Posterior vena cava (tissue), 2 donors: ENCODE measurements around the gene SOX1. TPM values are rescaled to one million over a fixed set of nuclear protein-coding genes. Genes with fewer than 3 reads are reported as not detected.
A peak's percentile ranks its signal among the peaks of the same experiment; 100 is the strongest.

Experiments used
- DNase-seq: peaks from one replicate; pipeline ENCODE4 v3.0.0-alpha.2; 2020; ENCODE audit warnings: low spot score
- intact Hi-C, 2 donors: fragments of 100-400 bp; cut with DNase I; formaldehyde crosslinking; loops; one replicate each; pipeline versions ENCODE4 v1.14.1 to v1.14.2; 2022 to 2023
- total RNA-seq, 2 donors: library from RNA; stranded (reverse); fragmentation: NEBNext Ultra II Directional; extraction: Animal tissue kit (Norgen Biotek cat#: 25700); gene quantifications; one replicate each; pipeline ENCODE4 v1.2.1, GENCODE V29; 2021
- donor health status: DM: yes; HTN: yes; CAD: no.
- donor health status: DM: yes; HTN: yes; CAD: no.

Gene SOX1
- total RNA-seq, 2 donors from 2014 or later: not detected

DNA sequence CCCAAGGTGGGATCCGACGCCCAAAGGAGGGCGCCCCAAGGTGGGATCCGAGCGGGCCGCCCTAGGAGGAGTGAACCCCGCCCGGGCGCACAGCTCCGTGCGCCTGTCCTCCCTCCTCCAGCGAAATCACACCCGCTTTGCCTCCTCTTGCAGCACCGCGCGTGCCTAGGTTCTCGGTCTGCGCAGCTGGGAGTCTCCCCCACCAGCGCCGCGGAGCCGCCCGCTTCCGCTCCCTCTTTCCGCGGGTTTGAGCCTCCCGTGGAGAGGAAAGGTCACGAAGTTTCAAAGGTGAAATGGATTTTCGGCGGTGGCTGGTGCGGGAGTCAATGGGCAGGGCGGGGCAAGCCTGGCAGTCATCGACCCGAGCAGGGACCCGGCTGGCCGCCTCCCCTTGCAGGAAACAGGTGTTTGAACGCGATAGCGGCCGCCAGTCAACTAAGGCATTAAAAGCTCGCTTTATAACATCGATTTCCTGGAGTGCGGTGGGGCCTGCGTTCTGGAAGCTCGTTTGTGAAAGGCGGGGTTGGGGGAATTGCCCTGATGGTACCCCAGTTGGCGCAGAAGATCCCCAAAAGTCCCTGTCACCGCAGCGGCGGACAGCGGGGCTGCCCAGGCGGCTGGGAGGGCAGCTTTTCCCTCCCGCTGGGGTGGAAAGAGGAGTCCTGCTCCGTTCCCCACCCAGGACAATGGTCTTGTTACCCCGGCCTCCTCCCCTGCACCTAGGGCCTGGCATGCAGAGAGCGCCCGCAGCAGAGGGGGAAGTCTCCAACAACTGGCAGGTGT, 9.0 kb upstream of the SOX1 start:
- intact Hi-C loops: no loop called here

DNA sequence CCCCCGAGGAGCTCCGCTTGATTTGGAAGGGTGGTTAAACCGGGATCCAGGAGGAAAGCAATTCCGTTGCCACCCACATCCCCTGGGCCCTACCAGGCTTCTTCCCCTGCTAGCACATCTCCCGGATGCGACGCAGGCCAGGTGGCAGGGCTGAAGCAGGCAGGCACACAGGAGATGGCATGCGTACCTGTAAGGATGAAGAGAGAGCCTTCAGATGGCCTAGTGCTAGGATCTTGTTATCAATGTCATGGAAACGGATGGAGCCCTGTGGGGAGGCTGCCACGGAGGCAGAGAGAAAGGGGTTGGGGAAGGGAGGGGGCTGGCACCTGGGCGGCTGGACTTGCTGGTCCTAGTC, 8.5 kb upstream of the SOX1 start:
- intact Hi-C loops: no loop called here

More for the DNA sequence above, 9.0 kb upstream of the SOX1 start:
- no peak for DNase-seq

DNA sequence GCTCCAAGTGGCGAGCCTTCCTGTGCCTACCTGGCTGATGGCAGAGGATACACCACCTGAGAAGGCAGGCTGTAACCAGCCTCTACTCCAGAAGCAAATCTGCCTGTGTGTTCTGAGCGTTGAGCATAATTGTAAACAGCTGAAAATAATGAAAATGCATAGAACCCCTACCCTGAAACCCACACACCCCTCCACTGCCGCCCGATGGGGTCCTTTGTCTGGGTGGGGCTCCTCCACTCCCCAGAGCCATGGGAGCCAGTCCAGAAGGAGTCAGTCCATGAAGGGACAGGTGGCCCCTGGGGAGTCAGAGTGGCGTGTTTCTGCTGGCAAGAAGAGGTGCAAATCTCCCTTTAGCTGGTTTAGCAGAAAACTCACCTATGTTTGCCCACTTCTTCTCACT, 8.0 kb upstream of the SOX1 start:
- intact Hi-C loops: no loop called here
- no peak for DNase-seq

More for the DNA sequence above, 8.5 kb upstream of the SOX1 start:
- no peak for DNase-seq

DNA sequence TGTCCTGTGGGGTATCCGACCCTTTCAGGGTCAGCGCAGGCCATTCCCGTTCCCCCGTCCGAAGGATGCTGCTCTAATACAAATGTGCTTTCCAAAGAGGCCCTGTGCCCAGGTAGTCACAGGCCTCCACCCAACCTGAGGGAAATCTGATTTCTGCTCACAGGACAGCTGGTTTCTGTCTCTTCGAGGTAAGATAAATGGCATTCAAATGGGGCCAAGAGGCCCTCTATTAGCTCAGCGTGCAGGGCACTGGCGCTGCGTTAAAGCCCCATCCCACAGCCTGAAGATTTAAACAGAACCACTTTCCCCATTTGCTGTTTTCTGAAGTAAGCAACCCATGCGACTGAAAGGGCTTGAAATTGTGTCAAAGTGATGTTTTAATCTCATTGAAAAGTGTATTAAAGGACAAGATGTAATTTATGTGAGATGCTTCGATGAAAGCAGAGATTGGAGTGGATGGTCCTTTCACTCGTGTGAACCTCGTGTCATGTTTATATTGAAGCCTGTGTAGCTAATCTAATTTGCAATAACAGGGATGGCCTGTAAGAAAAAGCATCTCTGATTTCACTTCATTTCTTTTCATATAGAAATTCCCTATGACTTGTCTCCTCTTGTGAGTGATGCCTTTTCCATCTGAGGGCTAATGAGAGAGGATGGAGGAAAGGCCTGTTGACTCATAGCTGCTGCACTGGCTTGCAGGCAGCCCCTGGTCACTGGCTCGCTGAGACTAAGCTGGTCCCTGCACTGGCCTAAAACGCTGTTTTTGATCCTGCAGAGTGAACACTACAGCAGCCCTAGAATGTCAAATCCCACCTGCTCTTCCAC, 7.3 kb upstream of the SOX1 start:
- no peak for DNase-seq
- intact Hi-C loops: no loop called here

DNA sequence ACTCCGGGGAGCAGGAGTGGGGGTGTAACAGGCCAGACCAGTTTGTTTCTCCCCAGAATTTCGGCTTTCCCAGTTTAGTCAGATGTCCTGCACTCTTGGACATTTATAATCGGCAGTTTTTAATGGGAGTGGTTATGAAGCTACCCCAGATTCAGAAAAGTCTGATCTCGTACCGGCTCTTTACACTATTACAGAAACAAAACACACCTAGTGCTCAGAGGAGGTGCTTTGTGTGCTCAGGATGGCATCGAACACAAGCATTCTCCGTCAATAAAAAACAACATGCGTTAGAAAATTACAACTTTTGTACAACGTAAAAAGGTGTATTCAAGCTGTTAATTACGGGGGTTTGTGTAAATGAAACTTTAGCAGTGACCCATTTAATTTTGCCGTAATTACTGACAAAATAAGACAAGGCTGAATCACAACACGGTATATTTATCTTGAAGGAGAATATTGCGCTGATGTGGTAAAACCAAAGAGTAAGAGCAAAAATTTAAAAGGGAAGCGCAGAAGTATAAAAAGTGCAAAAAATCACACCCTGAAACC, 6.6 kb upstream of the SOX1 start:
- no peak for DNase-seq
- intact Hi-C loops: no loop called here

DNA sequence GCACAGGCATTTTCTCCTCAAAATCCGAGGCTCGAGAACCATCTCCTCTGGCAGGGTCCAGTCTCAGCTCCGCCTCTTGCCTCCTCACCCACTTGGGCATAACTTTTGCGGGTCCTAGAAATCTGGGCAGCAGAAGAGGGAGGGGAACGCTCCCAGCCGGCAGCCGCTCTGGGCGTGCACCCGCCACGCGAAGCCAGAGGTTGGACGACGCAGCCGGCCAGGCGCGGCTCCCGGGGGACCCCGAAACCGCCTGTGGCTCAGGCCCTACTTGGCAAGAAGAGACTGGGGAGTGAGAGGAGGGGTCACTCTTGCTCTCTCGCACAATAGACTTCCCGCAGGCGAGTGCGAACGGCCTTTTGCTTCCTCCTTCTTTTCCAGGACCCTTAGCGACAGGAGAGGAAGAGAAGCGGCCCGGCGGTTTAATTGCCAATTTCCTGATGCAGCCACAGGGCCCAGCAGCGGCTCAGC, 6.0 kb upstream of the SOX1 start:
- intact Hi-C loops: no loop called here
- DNase-seq: no peak

DNA sequence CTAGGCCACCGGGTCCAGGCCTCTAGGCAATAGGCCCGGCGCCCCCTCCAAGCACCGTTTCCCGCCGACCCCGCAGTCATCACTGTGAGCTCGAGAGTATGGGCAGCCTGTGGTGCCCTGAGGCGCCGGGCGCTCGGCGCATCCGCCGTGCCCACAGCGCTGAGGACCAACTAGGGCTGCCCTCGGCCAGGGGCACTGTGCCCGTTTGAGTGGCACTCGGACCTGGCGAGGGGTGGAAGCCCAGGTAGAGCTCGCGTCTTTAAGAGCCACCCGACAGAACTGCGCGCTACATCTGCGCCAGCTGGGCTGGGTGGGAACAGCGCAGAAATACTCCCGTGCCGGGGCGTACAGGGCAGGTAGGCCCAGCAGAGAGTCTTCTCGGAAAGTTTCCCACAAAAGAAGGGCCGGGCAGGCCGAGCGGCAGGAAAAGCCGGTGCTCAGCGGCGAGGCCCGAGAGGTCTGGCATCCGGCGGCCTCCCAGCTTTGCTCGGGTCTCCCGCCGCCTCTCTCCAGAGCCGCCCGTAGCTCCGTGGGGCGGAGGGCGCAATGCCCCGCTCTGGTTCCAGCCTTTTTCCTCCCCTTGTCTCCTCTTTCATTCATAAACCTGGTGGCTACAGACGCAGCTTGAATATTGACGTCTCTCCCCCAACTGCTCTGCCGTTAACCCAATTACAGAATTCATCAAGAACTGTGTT, 5.4 kb upstream of the SOX1 start:
- no peak for DNase-seq
- intact Hi-C loops: no loop called here

DNA sequence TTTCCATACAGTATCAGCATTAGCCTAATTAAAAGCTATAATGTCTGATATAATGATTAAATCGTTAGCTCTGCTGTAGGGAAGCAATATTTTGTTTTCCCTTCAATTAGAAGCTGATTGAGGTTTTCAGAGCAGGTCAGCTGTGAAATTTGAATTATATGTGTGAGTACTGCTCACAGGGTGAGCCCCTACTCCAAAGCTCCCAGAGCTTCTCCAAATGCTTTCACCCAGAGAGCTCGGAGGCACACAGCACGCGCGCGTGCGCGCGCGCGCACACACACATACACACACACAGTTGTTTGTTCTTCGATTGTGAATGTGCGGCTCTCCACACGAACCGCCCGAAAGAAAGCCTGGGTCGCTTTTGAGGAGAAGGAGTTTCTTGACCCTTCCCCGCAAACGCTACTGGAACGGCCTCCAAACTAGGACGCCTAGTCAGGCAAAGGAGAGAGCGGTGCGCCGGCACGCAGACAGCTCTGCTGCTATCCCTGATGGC, 4.8 kb upstream of the SOX1 start:
- intact Hi-C loops: no loop called here
- no peak for DNase-seq

DNA sequence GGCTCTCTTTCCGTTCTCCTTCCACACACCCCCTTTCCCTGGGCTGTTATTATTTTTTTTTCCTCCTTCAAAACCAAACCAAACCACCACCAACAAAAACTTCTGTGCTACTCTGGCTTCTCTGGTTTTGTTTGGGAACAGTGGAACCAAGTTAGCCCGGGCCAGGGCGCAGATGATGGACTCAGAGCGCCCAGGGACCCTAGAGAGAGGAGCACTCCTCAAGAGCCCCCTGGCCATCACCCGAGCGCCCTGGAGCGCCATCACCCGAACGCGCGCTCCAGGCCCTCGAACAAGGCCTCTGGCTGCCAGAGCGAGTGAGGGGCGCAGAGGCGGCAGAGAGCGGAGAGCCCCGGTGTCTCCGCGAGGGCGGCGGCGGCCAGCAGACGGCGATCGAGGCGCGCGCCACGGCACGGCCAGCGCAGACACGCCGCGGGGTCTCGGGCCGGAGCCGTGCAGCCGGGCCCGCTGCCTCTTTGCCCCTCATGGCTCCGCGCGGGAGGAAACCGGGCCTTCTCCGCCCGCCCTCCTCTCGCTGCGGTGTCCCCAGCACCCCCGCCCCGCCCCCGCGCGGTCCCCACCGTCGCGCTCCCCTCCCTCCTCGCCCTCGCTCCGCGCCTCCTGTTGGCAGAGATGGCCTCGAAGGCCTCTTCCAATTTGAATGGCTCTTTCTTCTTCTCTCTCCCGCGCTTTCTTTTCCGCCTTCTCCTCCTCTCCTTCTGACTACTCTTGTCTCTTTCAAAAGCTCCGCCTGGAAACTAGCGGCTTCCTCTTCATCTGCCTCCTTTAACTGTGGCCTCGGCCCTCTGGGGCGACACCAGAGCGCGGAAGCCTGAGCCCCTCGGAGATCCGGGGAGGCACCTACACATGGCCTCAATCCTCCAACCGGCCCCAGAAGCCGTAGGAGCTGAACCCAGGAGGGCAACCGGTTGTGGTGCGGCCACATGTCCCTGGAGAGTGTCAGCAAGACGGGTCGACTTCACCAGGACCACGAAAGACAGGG, 4.1 kb upstream of the SOX1 start:
- DNase-seq: no peak
- intact Hi-C loops: no loop called here

DNA sequence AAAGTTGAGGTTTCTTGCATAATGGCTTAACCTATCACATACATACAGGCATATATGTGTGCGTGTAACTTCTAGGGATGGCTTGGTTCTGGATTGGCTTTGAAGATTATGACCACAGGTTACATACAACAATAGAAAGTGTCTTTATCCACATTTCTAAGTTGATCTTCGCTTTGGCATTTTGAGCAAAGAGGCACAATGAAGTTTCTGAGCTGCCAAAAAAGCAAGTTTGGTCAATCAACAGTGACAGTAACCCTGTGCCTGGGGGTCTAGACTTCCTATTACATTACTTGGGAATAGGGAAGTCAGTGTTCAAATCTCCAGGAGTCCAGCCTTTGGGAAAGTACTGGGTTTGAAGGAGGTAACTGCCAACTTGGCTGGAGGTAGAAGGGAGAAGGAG, 3.1 kb upstream of the SOX1 start:
- DNase-seq: no peak
- intact Hi-C loops: no loop called here

DNA sequence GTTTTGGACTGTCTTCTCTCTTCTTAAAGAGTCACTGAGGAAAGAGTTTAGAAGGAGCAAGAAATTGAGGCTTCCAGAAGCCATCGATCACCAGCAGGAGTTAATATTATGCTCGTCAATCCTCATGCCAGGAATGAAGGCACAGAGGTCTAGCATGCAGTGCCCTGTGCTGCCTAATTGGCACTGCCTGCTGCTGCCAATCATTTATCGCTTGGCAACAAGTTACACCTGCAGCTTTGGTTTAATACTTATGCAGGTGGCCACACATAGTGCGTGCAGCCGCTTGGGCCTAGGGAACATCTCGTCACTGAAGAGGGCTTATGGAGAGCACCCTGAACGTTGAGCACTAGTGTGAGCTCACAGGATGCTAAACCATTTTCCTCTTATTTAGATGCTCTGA, 2.7 kb upstream of the SOX1 start:
- intact Hi-C loops: no loop called here
- no peak for DNase-seq

DNA sequence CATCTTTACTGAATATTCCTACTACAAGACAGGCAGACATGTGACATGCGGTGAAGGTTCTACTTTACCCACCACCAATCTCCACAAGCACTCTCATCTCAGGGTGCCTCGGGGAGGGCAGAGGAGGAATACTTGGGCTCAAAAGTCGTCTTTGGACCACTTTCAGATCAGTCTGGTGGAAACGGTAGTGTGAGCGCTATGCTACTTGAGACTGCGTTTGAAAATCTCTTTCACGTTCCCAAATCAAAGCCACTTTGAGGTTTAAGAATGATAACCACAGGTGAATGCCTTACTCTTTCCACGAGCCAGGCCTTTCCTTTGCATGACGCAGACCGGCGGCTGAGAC, 1.5 kb upstream of the SOX1 start:
- DNase-seq: no peak
- intact Hi-C loops: no loop called here

DNA sequence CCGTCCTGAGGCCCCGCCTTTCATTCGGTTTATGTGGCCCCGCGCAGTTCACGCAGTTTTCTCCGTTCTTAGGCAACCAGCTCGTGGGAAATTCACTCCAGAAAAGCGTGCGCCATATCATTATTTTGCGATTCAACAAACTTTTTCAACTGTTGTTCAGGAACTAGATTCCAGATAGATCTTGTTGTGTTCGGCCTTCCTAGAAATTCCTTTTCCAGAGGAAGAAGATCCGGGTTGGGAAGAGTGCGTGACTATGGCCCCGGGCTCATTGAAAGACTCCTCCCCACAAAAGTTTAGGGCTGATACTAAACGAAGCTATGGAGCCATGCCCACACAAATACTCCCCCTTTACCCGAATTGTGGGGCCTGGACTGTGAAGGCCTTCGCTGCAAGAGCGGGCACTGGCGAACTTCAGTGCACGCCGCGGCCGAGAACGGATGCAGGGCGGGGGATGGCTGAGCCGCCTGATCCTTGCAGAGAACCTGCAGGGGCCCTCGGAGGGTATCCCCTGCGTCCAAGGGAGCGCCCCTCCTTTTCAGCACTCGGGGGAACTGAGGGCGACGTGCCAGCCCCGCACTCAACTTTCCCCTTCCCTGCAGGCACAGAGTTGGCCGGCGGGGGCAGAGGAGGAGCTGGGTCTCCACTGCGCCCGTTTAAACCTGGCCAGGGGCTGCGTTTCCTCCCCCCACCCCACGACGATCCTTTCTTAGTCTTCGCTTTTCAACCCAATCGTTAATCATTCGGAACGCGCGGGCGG, 904 bp upstream of the SOX1 start:
- intact Hi-C loops: no loop called here
- DNase-seq: peak; percentile 69

DNA sequence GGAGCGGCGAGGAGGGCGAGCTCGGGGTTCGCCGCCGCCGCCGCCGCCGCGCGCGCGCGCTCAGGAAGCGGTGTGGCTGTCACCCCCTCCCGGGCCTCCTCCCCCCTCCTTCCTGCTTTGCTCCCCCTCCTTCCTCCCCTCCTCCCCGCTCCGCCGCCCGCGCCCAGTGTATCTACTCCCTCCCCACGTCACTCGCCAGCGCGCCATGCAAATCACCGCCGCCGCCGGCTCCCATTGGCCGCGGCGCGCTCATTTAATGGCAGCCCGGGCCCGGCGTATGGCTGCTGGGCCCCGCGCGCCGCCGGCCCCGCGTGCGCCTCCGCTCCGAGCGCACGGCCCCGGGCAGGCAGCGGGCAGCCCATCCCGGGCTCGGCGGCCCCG, 335 bp upstream of the SOX1 start:
- intact Hi-C loops: no loop called here
- DNase-seq: no peak

DNA sequence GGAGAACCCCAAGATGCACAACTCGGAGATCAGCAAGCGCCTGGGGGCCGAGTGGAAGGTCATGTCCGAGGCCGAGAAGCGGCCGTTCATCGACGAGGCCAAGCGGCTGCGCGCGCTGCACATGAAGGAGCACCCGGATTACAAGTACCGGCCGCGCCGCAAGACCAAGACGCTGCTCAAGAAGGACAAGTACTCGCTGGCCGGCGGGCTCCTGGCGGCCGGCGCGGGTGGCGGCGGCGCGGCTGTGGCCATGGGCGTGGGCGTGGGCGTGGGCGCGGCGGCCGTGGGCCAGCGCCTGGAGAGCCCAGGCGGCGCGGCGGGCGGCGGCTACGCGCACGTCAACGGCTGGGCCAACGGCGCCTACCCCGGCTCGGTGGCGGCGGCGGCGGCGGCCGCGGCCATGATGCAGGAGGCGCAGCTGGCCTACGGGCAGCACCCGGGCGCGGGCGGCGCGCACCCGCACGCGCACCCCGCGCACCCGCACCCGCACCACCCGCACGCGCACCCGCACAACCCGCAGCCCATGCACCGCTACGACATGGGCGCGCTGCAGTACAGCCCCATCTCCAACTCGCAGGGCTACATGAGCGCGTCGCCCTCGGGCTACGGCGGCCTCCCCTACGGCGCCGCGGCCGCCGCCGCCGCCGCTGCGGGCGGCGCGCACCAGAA, 1.1 kb downstream of the SOX1 start:
- DNase-seq: no peak
- intact Hi-C loops: no loop called here

DNA sequence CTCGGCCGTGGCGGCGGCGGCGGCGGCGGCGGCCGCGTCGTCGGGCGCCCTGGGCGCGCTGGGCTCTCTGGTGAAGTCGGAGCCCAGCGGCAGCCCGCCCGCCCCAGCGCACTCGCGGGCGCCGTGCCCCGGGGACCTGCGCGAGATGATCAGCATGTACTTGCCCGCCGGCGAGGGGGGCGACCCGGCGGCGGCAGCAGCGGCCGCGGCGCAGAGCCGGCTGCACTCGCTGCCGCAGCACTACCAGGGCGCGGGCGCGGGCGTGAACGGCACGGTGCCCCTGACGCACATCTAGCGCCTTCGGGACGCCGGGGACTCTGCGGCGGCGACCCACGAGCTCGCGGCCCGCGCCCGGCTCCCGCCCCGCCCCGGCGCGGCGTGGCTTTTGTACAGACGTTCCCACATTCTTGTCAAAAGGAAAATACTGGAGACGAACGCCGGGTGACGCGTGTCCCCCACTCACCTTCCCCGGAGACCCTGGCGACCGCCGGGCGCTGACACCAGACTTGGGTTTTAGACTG, 1.7 kb downstream of the SOX1 start:
- DNase-seq: no peak
- intact Hi-C loops: no loop called here
